Fibroblast of lung (primary cell): ENCODE data around the gene ATXN7L1. TPM values are rescaled to one million over a fixed set of nuclear protein-coding genes. Genes with fewer than 3 reads are reported as not detected.

ENCODE experiments used
- DNase-seq, 2 donors: peaks; one replicate each; pipeline versions ENCODE4 v3.0.0 to v3.0.0-alpha.2; 2010; ENCODE audit warnings: low read depth in 2 of 2
- H2AFZ ChIP-seq: 2 replicates; pipeline ENCODE4 v1.5.1; 2012; ENCODE audit warnings: low read length, control low read depth, inconsistent platforms
- H3K27ac ChIP-seq: 2 replicates; pipeline ENCODE4 v1.5.1; 2011; ENCODE audit warnings: low read length, control low read depth; ENCODE audit not compliant: insufficient read depth
- H3K27me3 ChIP-seq: 2 replicates; pipeline ENCODE4 v1.5.1; 2011; ENCODE audit warnings: mild to moderate bottlenecking, low read length; ENCODE audit not compliant: control insufficient read depth, insufficient read depth
- H3K36me3 ChIP-seq: 2 replicates; pipeline ENCODE4 v1.5.1; 2011; ENCODE audit warnings: low read length; ENCODE audit not compliant: control insufficient read depth, insufficient read depth
- H3K4me1 ChIP-seq: 2 replicates; pipeline ENCODE4 v1.5.1; 2011; ENCODE audit warnings: low read length; ENCODE audit not compliant: control insufficient read depth, insufficient read depth; ENCODE audit errors: extremely low read depth
- H3K4me2 ChIP-seq: 2 replicates; pipeline ENCODE4 v1.5.1; 2011; ENCODE audit warnings: low read length, control low read depth; ENCODE audit not compliant: insufficient read depth; ENCODE audit errors: extremely low read depth
- H3K4me3 ChIP-seq, 4 experiments: fragments of 200-600 bp in 1 of 4; sonication (generic) in 1 of 4; replicated peaks in 1 of 4; 2 replicates each; pipeline ENCODE4 v1.5.1; 2011 to 2016; ENCODE audit warnings: low read length in 4 of 4, low read depth in 3 of 4, mild to moderate bottlenecking in 3 of 4, control low read depth in 2 of 4, inconsistent platforms in 1 of 4, mixed read lengths in 1 of 4; ENCODE audit not compliant: insufficient read depth in 1 of 4; ENCODE audit errors: control extremely low read depth in 1 of 4
- H3K79me2 ChIP-seq: 2 replicates; pipeline ENCODE4 v1.5.1; 2012; ENCODE audit warnings: mild to moderate bottlenecking, low read length, inconsistent platforms; ENCODE audit not compliant: control insufficient read depth, insufficient read depth
- H3K9ac ChIP-seq: 2 replicates; pipeline ENCODE4 v1.5.1; 2011; ENCODE audit warnings: mild to moderate bottlenecking, low read length, control low read depth; ENCODE audit not compliant: insufficient read depth
- H3K9me3 ChIP-seq: 2 replicates; pipeline ENCODE4 v1.5.1; 2012; ENCODE audit warnings: low read depth, low read length; ENCODE audit not compliant: control insufficient read depth, insufficient read depth
- H4K20me1 ChIP-seq: 2 replicates; pipeline ENCODE4 v1.5.1; 2011; ENCODE audit warnings: low read length; ENCODE audit not compliant: control insufficient read depth, insufficient read depth; ENCODE audit errors: extremely low read depth
- CTCF ChIP-seq, 2 donors: IDR thresholded peaks in 1 of 2; conservative IDR thresholded peaks in 1 of 2; 1 replicate in 1 of 2; 2 replicates in 1 of 2; pipeline ENCODE4 v1.5.1; 2011 to 2012; ENCODE audit warnings: low read length in 2 of 2, control low read depth in 1 of 2, inconsistent platforms in 1 of 2, low read depth in 1 of 2, mild to moderate bottlenecking in 1 of 2
- EZH2 ChIP-seq: IDR thresholded peaks from 2 replicates; pipeline ENCODE4 v1.5.1; 2012; ENCODE audit warnings: low read length, control low read depth, mild to moderate bottlenecking; ENCODE audit errors: missing control alignments
- polyA plus RNA-seq, 2 donors: library from polyadenylated mRNA; depleted of rRNA in 1 of 2; stranded (reverse) in 1 of 2; unstranded in 1 of 2; fragments of >200 nt; gene quantifications; 2 replicates each; pipeline ENCODE4 v1.2.1, GENCODE V29; 2011 to 2012; ENCODE audit warnings: missing spikeins in 1 of 2
- total RNA-seq: library from RNA; depleted of rRNA; stranded (reverse); fragments of >200 nt; gene quantifications from 2 replicates; pipeline ENCODE4 v1.2.1, GENCODE V29; 2014

ATXN7L1 gene
- total and polyA plus RNA-seq, 2 donors (not counting 1 experiment from before 2014, with no cell fraction given), result 5.1 to 9.4 TPM

GRCh38 chr7:105776986-105777910 is 99.2 kb downstream of the ATXN7L1 start:
- no peak overlapping the region for H3K9ac ChIP-seq
- H3K27me3 ChIP-seq, result no peaks in the 10 kb centered on the region
- no peaks in the 10 kb centered on the region for H3K36me3 ChIP-seq
- H3K4me1 ChIP-seq, result peaks cover 30% of the 10 kb centered on the region
- peak overlapping the region; percentile 35 for H3K4me2 ChIP-seq
- no peaks in the 10 kb centered on the region for H3K9me3 ChIP-seq
- TF ChIP-seq EZH2, result no peak
- no peak for TF ChIP-seq CTCF (conservative IDR thresholded peaks at IDR 0.05 in 1 of 2, IDR thresholded peaks at IDR 0.05 in 1 of 2; ENCODE audit: low read depth in 1 of 2, low read length in 2 of 2)
- peak overlapping the region; percentile 71 for H3K27ac ChIP-seq
- H3K79me2 ChIP-seq, result no peaks in the 10 kb centered on the region
- H3K4me3 ChIP-seq, result no peak overlapping the region
- DNase-seq, result peak; percentile 35 to 73
- H2AFZ ChIP-seq, result no peak overlapping the region
- no peaks in the 10 kb centered on the region for H4K20me1 ChIP-seq

GRCh38 chr7:105776068-105776790 is 100.2 kb downstream of the ATXN7L1 start:
- H2AFZ ChIP-seq, result no peak overlapping the region
- no peaks in the 10 kb centered on the region for H3K27me3 ChIP-seq
- H3K9me3 ChIP-seq, result no peaks in the 10 kb centered on the region
- no peak for TF ChIP-seq EZH2
- no peak for TF ChIP-seq CTCF (conservative IDR thresholded peaks at IDR 0.05 in 1 of 2, IDR thresholded peaks at IDR 0.05 in 1 of 2; ENCODE audit: low read depth in 1 of 2, low read length in 2 of 2)
- H3K27ac ChIP-seq, result peak overlapping the region; percentile 71
- H3K9ac ChIP-seq, result no peak overlapping the region
- H3K4me2 ChIP-seq, result peak overlapping the region; percentile 61
- peak; percentile 98 to 100 for DNase-seq
- H3K36me3 ChIP-seq, result no peaks in the 10 kb centered on the region
- no peaks in the 10 kb centered on the region for H3K79me2 ChIP-seq
- no peak overlapping the region for H3K4me3 ChIP-seq
- H3K4me1 ChIP-seq, result peaks cover 29% of the 10 kb centered on the region
- no peaks in the 10 kb centered on the region for H4K20me1 ChIP-seq

- Histone ChIP-seq H2AFZ (no peak overlapping the region), H3K79me2 (no peaks in the 10 kb centered on the region), H3K27me3 (no peaks in the 10 kb centered on the region), H3K4me2 (peak overlapping the region; percentile 61), H3K4me1 (peaks cover 31% of the 10 kb centered on the region), H3K4me3 (no peak overlapping the region), H3K9ac (no peak overlapping the region), H4K20me1 (no peaks in the 10 kb centered on the region), H3K9me3 (no peaks in the 10 kb centered on the region), H3K27ac (peak overlapping the region; percentile 69), H3K36me3 (no peaks in the 10 kb centered on the region)
- no peak for DNase-seq
- TF ChIP-seq CTCF (conservative IDR thresholded peaks at IDR 0.05 in 1 of 2, IDR thresholded peaks at IDR 0.05 in 1 of 2; ENCODE audit: low read depth in 1 of 2, low read length in 2 of 2) (no peak), EZH2 (no peak)
These were observed 100.8 kb downstream of the ATXN7L1 start for GRCh38 chr7:105775580-105775979.
